GM12878 (cell line): ENCODE measurements around the gene CLCN2. TPM values are rescaled to one million over a fixed set of nuclear protein-coding genes. Genes with fewer than 3 reads are reported as not detected.

Source experiments
- ATAC-seq: fragments of 200-7000 bp; cut with Tn5 transposase; 3 replicates; pipeline ENCODE4 v1.9.1; 2020; ENCODE audit warnings: mild to moderate bottlenecking, moderate library complexity
- BruUV-seq: library from RNA; stranded (reverse); fragments of 400-500 nt; replicated peaks from 2 replicates; lab custom pipeline; 2021; lab: Mats Ljungman, UMichigan
- CTCF ChIA-PET: fragments of 300-600 bp; sonication (Branson Sonifier 250); formaldehyde crosslinking; extraction: SDS; loops from one replicate; lab custom pipeline; 2021; ENCODE audit warnings: inconsistent platforms; lab: Yijun Ruan, JAX
- POLR2A ChIA-PET: fragments of 350-600 bp; formaldehyde crosslinking; extraction: SDS; loops from one replicate; lab custom pipeline; 2021; ENCODE audit warnings: inconsistent platforms; lab: Charles Lee
- RAD21 ChIA-PET: fragments of 300-600 bp; sonication (Branson Sonifier 250); formaldehyde crosslinking; loops from one replicate; lab custom pipeline; 2023; ENCODE audit warnings: antibody characterized with exemption; ENCODE audit not compliant: unreplicated experiment; lab: Charles Lee
- SMC1A ChIA-PET: fragments of 300-600 bp; sonication (Branson Sonifier 250); formaldehyde crosslinking; loops from one replicate; lab custom pipeline; 2023; ENCODE audit not compliant: unreplicated experiment, uncharacterized antibody; lab: Charles Lee
- DNase-seq: peaks from one replicate; pipeline ENCODE4 v3.0.0-alpha.2; 2011; ENCODE audit warnings: low read depth, low spot score
- FAIRE-seq: peaks from 3 replicates; lab custom pipeline; 2011; peaks lifted over from hg19 to GRCh38; lab: Jason Lieb, UNC
- H2AFZ ChIP-seq: 2 replicates; pipeline ENCODE4 v1.6.0; 2011; ENCODE audit warnings: low read depth, low read length, control low read depth; ENCODE audit not compliant: control insufficient read depth
- H3K27ac ChIP-seq: 2 replicates; pipeline ENCODE4 v1.5.1; 2011; ENCODE audit warnings: control low read depth; ENCODE audit not compliant: control insufficient read depth, insufficient read depth
- H3K27me3 ChIP-seq, 2 experiments: replicated peaks in 1 of 2; 2 replicates each; pipeline versions ENCODE4 v1.6.0 to v1.6.1; 2011; ENCODE audit warnings: low read length in 1 of 2; ENCODE audit not compliant: control insufficient read depth in 2 of 2, insufficient read depth in 2 of 2
- H3K36me3 ChIP-seq, 2 experiments: 2 replicates each; pipeline ENCODE4 v1.5.1; 2011; ENCODE audit warnings: low read length in 1 of 2; ENCODE audit not compliant: control insufficient read depth in 2 of 2, insufficient read depth in 2 of 2
- H3K4me1 ChIP-seq: 2 replicates; pipeline ENCODE4 v1.6.1; 2011; ENCODE audit warnings: mild to moderate bottlenecking, low read length, moderate library complexity, mixed read lengths; ENCODE audit not compliant: control insufficient read depth, insufficient read depth
- H3K4me2 ChIP-seq: 2 replicates; pipeline ENCODE4 v1.6.0; 2011; ENCODE audit warnings: control low read depth; ENCODE audit not compliant: control insufficient read depth, insufficient read depth
- H3K4me3 ChIP-seq: fragments of 200-600 bp; sonication (generic); 2 replicates; pipeline ENCODE4 v1.5.1; 2016
- H3K79me2 ChIP-seq: 2 replicates; pipeline ENCODE4 v1.6.0; 2011; ENCODE audit warnings: low read length; ENCODE audit not compliant: control insufficient read depth, insufficient read depth
- H3K9ac ChIP-seq: 2 replicates; pipeline ENCODE4 v1.8.0; 2011; ENCODE audit warnings: low read length, control low read depth, mixed read lengths; ENCODE audit not compliant: control insufficient read depth, insufficient read depth
- H3K9me3 ChIP-seq: replicated peaks from 3 replicates; pipeline ENCODE4 v1.5.1; 2011; ENCODE audit warnings: mild to moderate bottlenecking, low read length; ENCODE audit not compliant: control insufficient read depth, insufficient read depth
- H4K20me1 ChIP-seq: 2 replicates; pipeline ENCODE4 v1.6.0; 2011; ENCODE audit not compliant: control insufficient read depth, insufficient read depth
- BCLAF1 ChIP-seq: fragments of 450-650 bp; IDR thresholded peaks from 2 replicates; pipeline ENCODE4 v1.6.1; 2017; ENCODE audit warnings: antibody characterized with exemption, mild to moderate bottlenecking, moderate library complexity
- CHD1 ChIP-seq: IDR thresholded peaks from 2 replicates; pipeline ENCODE4 v1.6.1; 2012; ENCODE audit warnings: low read depth, low read length, improper control_type of control experiment
- CUX1 ChIP-seq: IDR thresholded peaks from 2 replicates; pipeline ENCODE4 v1.6.1; 2012; ENCODE audit warnings: improper control_type of control experiment, low read depth, low read length; ENCODE audit not compliant: insufficient replicate concordance
- PAX8 ChIP-seq: fragments of 450-650 bp; IDR thresholded peaks from 2 replicates; pipeline ENCODE4 v1.6.1; 2017; ENCODE audit warnings: mild to moderate bottlenecking, moderate library complexity
- ZNF207 ChIP-seq: fragments of 450-650 bp; IDR thresholded peaks from 2 replicates; pipeline ENCODE4 v1.6.1; 2014; ENCODE audit warnings: antibody characterized with exemption, mild to moderate bottlenecking, borderline replicate concordance
- ZNF622 ChIP-seq: fragments of 450-650 bp; IDR thresholded peaks from 2 replicates; pipeline ENCODE4 v1.6.1; 2017; ENCODE audit warnings: mild to moderate bottlenecking, inconsistent platforms
- WGBS: methylation state at CpG from one replicate; pipeline ENCODE4 v1.1.6; 2016; ENCODE audit warnings: low lambda C conversion rate; ENCODE audit not compliant: insufficient replicate concordance, insufficient coverage; ENCODE audit errors: missing lambda C conversion rate; 5-methylcytosine and 5-hydroxymethylcytosine counted together
- in situ Hi-C: fragments of 300-500 bp; cut with MboI; formaldehyde crosslinking; loops from 9 replicates; pipeline ENCODE4 v1.14.3; 2018; ENCODE audit warnings: mixed read lengths
- intact Hi-C: fragments of 100-400 bp; cut with micrococcal nuclease; formaldehyde crosslinking; loops from one replicate; pipeline ENCODE4 v1.14.2; 2022; ENCODE audit not compliant: unreplicated experiment
- polyA plus RNA-seq, 11 experiments: library from polyadenylated mRNA; depleted of rRNA in 4 of 11; unstranded in 6 of 11; stranded (reverse) in 5 of 11; fragments of >200 nt; fragmentation: Nextera tagmentation in 4 of 11; fragmentation: Illumina TruSeq in 1 of 11; extraction: Ambion mirVana in 4 of 11; extraction: Trizol in 1 of 11; gene quantifications; 1 replicate in 1 of 11; 2 replicates in 10 of 11; pipeline versions ENCODE4 v1.2.1 to v1.2.3, GENCODE V29; 2011 to 2016; ENCODE audit warnings: inconsistent platforms in 2 of 11, missing spikeins in 2 of 11, low read depth in 1 of 11
- total RNA-seq, 4 experiments: library from RNA; depleted of rRNA in 3 of 4; stranded (reverse); fragments of >200 nt in 3 of 4; fragmentation: Illumina TruSeq in 1 of 4; extraction: Trizol in 1 of 4; gene quantifications; 2 replicates each; pipeline versions ENCODE4 v1.2.1 to v1.2.3, GENCODE V29; 2013 to 2021

CLCN2 gene
- total and polyA plus RNA-seq, 10 of the 15 experiments (the other 5 are each of a cell fraction or from before 2014, with no cell fraction given), result 0.13 to 2.6 (median 0.85) TPM; not detected in 1

GRCh38 chr3:184409331-184409926 lies 48.0 kb upstream of the CLCN2 start:
- SMC1A ChIA-PET, result no interaction called here
- H3K4me2 ChIP-seq, result no peak overlapping the region
- in situ Hi-C loops (no loop called here), intact Hi-C loops (no loop called here)
- H3K27me3 ChIP-seq, result peaks cover 0 to 1% of the 10 kb centered on the region in 2 experiments; a peak in 2 of 4 replicates
- no peak overlapping the region for H3K4me3 ChIP-seq
- RAD21 ChIA-PET, result no interaction called here
- TF ChIP-seq ZNF622, result no peak
- no peak overlapping the region for H3K9ac ChIP-seq
- no TSS peak for BruUV-seq
- ATAC-seq (no peak), FAIRE-seq (no peak), DNase-seq (no peak)
- WGBS, result 50% methylated on average over 8 of the region's 8 CpGs
- no peaks in the 10 kb centered on the region for H3K9me3 ChIP-seq
- H3K36me3 ChIP-seq, result no peaks in the 10 kb centered on the region
- POLR2A ChIA-PET, result no interaction called here
- no peaks in the 10 kb centered on the region for H3K4me1 ChIP-seq
- H3K27ac ChIP-seq, result no peak overlapping the region
- H2AFZ ChIP-seq, result no peak overlapping the region
- H4K20me1 ChIP-seq, result no peaks in the 10 kb centered on the region
- no peaks in the 10 kb centered on the region for H3K79me2 ChIP-seq
- CTCF ChIA-PET, result no interaction called here

GRCh38 chr3:184405075-184406030 lies 43.9 kb upstream of the CLCN2 start:
- FAIRE-seq, result no peak
- CTCF ChIA-PET, result no interaction called here
- no peaks in the 10 kb centered on the region for H3K36me3 ChIP-seq
- no peak for TF ChIP-seq CHD1
- TF ChIP-seq PAX8, result no peak
- no peak for TF ChIP-seq BCLAF1
- TF ChIP-seq ZNF207, result no peak
- no peak for TF ChIP-seq CUX1

More at GRCh38 chr3:184405075-184406030, 43.9 kb upstream of the CLCN2 start:
- H3K9ac ChIP-seq, result no peak overlapping the region
- RAD21 ChIA-PET, result no interaction called here
- H4K20me1 ChIP-seq, result no peaks in the 10 kb centered on the region
- POLR2A ChIA-PET, result interaction anchor here (0.7 kb wide), 1 partner anchor 727 kb away, joined by 5 read pairs; no protein-coding TSS in a partner anchor
- H2AFZ ChIP-seq, result no peak overlapping the region
- ATAC-seq, result no peak
- H3K27me3 ChIP-seq, result peaks cover 0 to 4% of the 10 kb centered on the region in 2 experiments; a peak in 3 of 4 replicates
- no peaks in the 10 kb centered on the region for H3K9me3 ChIP-seq
- H3K79me2 ChIP-seq, result no peaks in the 10 kb centered on the region
- DNase-seq, result no peak
- no peak overlapping the region for H3K4me2 ChIP-seq
- H3K4me1 ChIP-seq, result no peaks in the 10 kb centered on the region
- intact Hi-C loops (no loop called here), in situ Hi-C loops (no loop called here)
- no peak overlapping the region for H3K4me3 ChIP-seq
- no TSS peak for BruUV-seq
- no peak overlapping the region for H3K27ac ChIP-seq
- 32% methylated on average over 17 of the region's 20 CpGs for WGBS
- SMC1A ChIA-PET, result no interaction called here
